MM.1S (cell line): ENCODE data around the gene NETO2.

Experiments
- DNase-seq: peaks from one replicate; pipeline ENCODE4 v3.0.0-alpha.2; 2015
- H2AFZ ChIP-seq: fragments of 300-600 bp; sonication (generic); 2 replicates; pipeline ENCODE4 v1.6.0; 2016; ENCODE audit warnings: antibody characterized with exemption, low read length
- H3F3A ChIP-seq: fragments of 300-600 bp; sonication (generic); 2 replicates; pipeline ENCODE4 v1.6.1; 2016; ENCODE audit warnings: mild to moderate bottlenecking, antibody characterized with exemption, low read length, moderate library complexity, mixed read lengths; ENCODE audit not compliant: insufficient read depth
- H3K27ac ChIP-seq: fragments of 300-600 bp; sonication (generic); 2 replicates; pipeline ENCODE4 v1.5.1; 2016; ENCODE audit warnings: mild to moderate bottlenecking, low read length
- H3K27me3 ChIP-seq: fragments of 300-600 bp; sonication (generic); replicated peaks from 2 replicates; pipeline ENCODE4 v1.6.0; 2016; ENCODE audit warnings: low read length; ENCODE audit not compliant: insufficient read depth
- H3K36me3 ChIP-seq: fragments of 300-600 bp; sonication (generic); replicated peaks from 2 replicates; pipeline ENCODE4 v1.6.1; 2016; ENCODE audit warnings: mild to moderate bottlenecking, low read length, mixed read lengths; ENCODE audit not compliant: insufficient read depth
- H3K4me1 ChIP-seq: fragments of 300-600 bp; sonication (generic); 2 replicates; pipeline ENCODE4 v1.6.1; 2016; ENCODE audit warnings: low read length, mixed read lengths
- H3K4me2 ChIP-seq: fragments of 300-600 bp; sonication (generic); 2 replicates; pipeline ENCODE4 v1.6.0; 2016; ENCODE audit warnings: low read depth, low read length
- H3K4me3 ChIP-seq: fragments of 300-600 bp; sonication (generic); 2 replicates; pipeline ENCODE4 v1.5.1; 2016; ENCODE audit warnings: low read length, mixed read lengths
- H3K79me2 ChIP-seq: fragments of 300-600 bp; sonication (generic); 2 replicates; pipeline ENCODE4 v1.6.1; 2016; ENCODE audit warnings: mixed run types, low read length, mixed read lengths
- H3K9ac ChIP-seq: fragments of 300-600 bp; sonication (generic); 2 replicates; pipeline ENCODE4 v1.6.1; 2016; ENCODE audit warnings: low read length, mixed read lengths
- H3K9me2 ChIP-seq: fragments of 300-600 bp; sonication (generic); replicated peaks from 2 replicates; pipeline ENCODE4 v1.6.1; 2016; ENCODE audit warnings: mild to moderate bottlenecking, low read length, mixed read lengths; ENCODE audit not compliant: insufficient read depth
- H3K9me3 ChIP-seq: fragments of 300-600 bp; sonication (generic); replicated peaks from 2 replicates; pipeline ENCODE4 v1.6.1; 2016; ENCODE audit warnings: mild to moderate bottlenecking, low read length, mixed read lengths; ENCODE audit not compliant: insufficient read depth
- H4K20me1 ChIP-seq: fragments of 300-600 bp; sonication (generic); 2 replicates; pipeline ENCODE4 v1.6.1; 2016; ENCODE audit warnings: mild to moderate bottlenecking, low read length, moderate library complexity, mixed read lengths; ENCODE audit not compliant: insufficient read depth
- EZH2 ChIP-seq: fragments of 300-600 bp; sonication (generic); optimal IDR thresholded peaks from 2 replicates; pipeline ENCODE3; 2017; ENCODE audit warnings: low read depth, mild to moderate bottlenecking, antibody characterized with exemption, low read length, mixed read lengths
- EZH2phosphoT487 ChIP-seq: fragments of 300-600 bp; sonication (generic); IDR thresholded peaks from 2 replicates; pipeline ENCODE4 v1.6.1; 2018; ENCODE audit warnings: antibody characterized with exemption, low read length
- TF ChIP-seq, protein P1 (sequence below): fragments of 300-600 bp; sonication (generic); IDR thresholded peaks from 2 replicates; pipeline ENCODE4 v1.5.1; 2016; ENCODE audit warnings: antibody characterized with exemption, low read length, mixed read lengths

The NETO2 gene

GRCh38 chr16:47035436-47035835, 108.3 kb downstream of the NETO2 start:
- Histone ChIP-seq H3K27me3 (peaks cover 4% of the 10 kb centered on the region), H3K9ac (no peak overlapping the region), H4K20me1 (no peaks in the 10 kb centered on the region), H3K4me3 (no peak overlapping the region), H3K79me2 (no peaks in the 10 kb centered on the region), H2AFZ (no peak overlapping the region), H3K27ac (no peak overlapping the region), H3K4me1 (no peaks in the 10 kb centered on the region), H3K9me3 (no peaks in the 10 kb centered on the region), H3K9me2 (no peaks in the 10 kb centered on the region), H3K36me3 (no peaks in the 10 kb centered on the region), H3F3A (no peaks in the 10 kb centered on the region), H3K4me2 (no peak overlapping the region)
- no peak for DNase-seq
- no peak for TF ChIP-seq EZH2

- Histone ChIP-seq H3K36me3 (no peaks in the 10 kb centered on the region), H3K27ac (no peak overlapping the region), H3K79me2 (no peaks in the 10 kb centered on the region), H4K20me1 (no peaks in the 10 kb centered on the region), H3K9me2 (no peaks in the 10 kb centered on the region), H3K9ac (no peak overlapping the region), H3F3A (no peaks in the 10 kb centered on the region), H3K9me3 (no peaks in the 10 kb centered on the region), H3K27me3 (peaks cover under 1% of the 10 kb centered on the region), H3K4me2 (no peak overlapping the region), H2AFZ (no peak overlapping the region), H3K4me3 (no peak overlapping the region), H3K4me1 (no peaks in the 10 kb centered on the region)
- no peak for DNase-seq
- TF ChIP-seq, protein P1, sequence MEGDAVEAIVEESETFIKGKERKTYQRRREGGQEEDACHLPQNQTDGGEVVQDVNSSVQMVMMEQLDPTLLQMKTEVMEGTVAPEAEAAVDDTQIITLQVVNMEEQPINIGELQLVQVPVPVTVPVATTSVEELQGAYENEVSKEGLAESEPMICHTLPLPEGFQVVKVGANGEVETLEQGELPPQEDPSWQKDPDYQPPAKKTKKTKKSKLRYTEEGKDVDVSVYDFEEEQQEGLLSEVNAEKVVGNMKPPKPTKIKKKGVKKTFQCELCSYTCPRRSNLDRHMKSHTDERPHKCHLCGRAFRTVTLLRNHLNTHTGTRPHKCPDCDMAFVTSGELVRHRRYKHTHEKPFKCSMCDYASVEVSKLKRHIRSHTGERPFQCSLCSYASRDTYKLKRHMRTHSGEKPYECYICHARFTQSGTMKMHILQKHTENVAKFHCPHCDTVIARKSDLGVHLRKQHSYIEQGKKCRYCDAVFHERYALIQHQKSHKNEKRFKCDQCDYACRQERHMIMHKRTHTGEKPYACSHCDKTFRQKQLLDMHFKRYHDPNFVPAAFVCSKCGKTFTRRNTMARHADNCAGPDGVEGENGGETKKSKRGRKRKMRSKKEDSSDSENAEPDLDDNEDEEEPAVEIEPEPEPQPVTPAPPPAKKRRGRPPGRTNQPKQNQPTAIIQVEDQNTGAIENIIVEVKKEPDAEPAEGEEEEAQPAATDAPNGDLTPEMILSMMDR, result no peak
- TF ChIP-seq EZH2 (no peak), EZH2phosphoT487 (no peak)
These were observed 109.3 kb downstream of the NETO2 start for GRCh38 chr16:47034455-47034854.

- no peaks in the 10 kb centered on the region for H3K36me3 ChIP-seq
- no peak for DNase-seq
- no peak overlapping the region for H2AFZ ChIP-seq
- H3F3A ChIP-seq, result no peaks in the 10 kb centered on the region
- no peak overlapping the region for H3K4me2 ChIP-seq
- no peaks in the 10 kb centered on the region; the same call in 1 of the 2 replicates for H3K27me3 ChIP-seq
- TF ChIP-seq, protein P1, result no peak
- TF ChIP-seq EZH2 (no peak), EZH2phosphoT487 (no peak)
- H3K9ac ChIP-seq, result no peak overlapping the region
- H4K20me1 ChIP-seq, result no peaks in the 10 kb centered on the region
- H3K4me1 ChIP-seq, result no peaks in the 10 kb centered on the region
- no peaks in the 10 kb centered on the region for H3K79me2 ChIP-seq
- no peaks in the 10 kb centered on the region for H3K9me3 ChIP-seq
- no peak overlapping the region for H3K27ac ChIP-seq
- H3K4me3 ChIP-seq, result no peak overlapping the region
- H3K9me2 ChIP-seq, result no peaks in the 10 kb centered on the region
These were observed 110.6 kb downstream of the NETO2 start for GRCh38 chr16:47033176-47033575.

DNA sequence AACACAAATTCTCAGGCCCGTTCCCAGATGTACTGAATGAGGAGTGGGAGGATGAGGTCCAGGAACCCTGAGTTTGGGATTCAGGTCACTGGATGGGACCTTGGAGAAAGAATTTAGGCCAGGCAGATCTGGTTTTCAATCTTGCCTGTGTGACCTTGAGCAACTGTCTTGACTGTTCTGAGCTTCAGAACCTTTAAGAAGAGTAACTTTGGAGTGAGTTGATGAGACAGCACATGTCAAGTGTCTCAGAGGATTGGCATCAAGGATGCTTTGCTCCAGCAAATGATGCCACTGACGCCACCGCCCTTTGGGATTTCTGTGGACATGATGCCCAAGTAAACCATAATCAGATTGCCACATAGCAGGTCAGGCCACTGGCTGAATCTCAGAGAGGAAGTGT, 114.0 kb downstream of the NETO2 start:
- Histone ChIP-seq H3K79me2 (no peaks in the 10 kb centered on the region), H4K20me1 (no peaks in the 10 kb centered on the region), H3K4me3 (no peak overlapping the region), H3K36me3 (no peaks in the 10 kb centered on the region), H3K9me3 (no peaks in the 10 kb centered on the region), H3F3A (peaks cover 6% of the 10 kb centered on the region; the same call in 1 of the 2 replicates), H2AFZ (no peak overlapping the region), H3K4me2 (no peak overlapping the region), H3K9ac (no peak overlapping the region), H3K4me1 (0 out of 2 replicates have a peak, but pooled peaks cover 3% of the 10 kb centered on the region), H3K27me3 (no peaks in the 10 kb centered on the region), H3K27ac (no peak overlapping the region), H3K9me2 (no peaks in the 10 kb centered on the region)
- TF ChIP-seq EZH2phosphoT487 (no peak), EZH2 (no peak)
- TF ChIP-seq, protein P1, result no peak
- no peak for DNase-seq
